ENCODE measurements around the gene RPL10. TPM values are rescaled to one million over a fixed set of nuclear protein-coding genes. Genes with fewer than 3 reads are reported as not detected.

The RPL10 gene
- total and polyA plus RNA-seq, 2 of the 8 experiments (the other 6 are each of a cell fraction or from before 2014, with no cell fraction given), result 2,633 to 4,293 TPM

- TF ChIP-seq CBX8 (IDR thresholded peaks at IDR 0.05; ENCODE audit: borderline replicate concordance, low read depth, low read length) (no peak), EGR1 (IDR thresholded peaks at IDR 0.05; ENCODE audit: borderline replicate concordance, low read depth, low read length) (no peak), SIX5 (IDR thresholded peaks at IDR 0.05; ENCODE audit: low read depth, low read length) (no peak)
These were observed 720 bp downstream of the RPL10 start (continued) for GRCh38 chrX:154398668-154399526.
